ENCODE measurements around the gene TFEC. TPM values are rescaled to one million over a fixed set of nuclear protein-coding genes. Genes with fewer than 3 reads are reported as not detected.

TFEC gene
- total RNA-seq, 1 experiment from 2014 or later: 0.12 TPM

- H3K4me1 ChIP-seq (ENCODE audit: control insufficient read depth in 1 of 2, insufficient read depth in 2 of 2, low read length in 2 of 2): no peaks in the 10 kb centered on the region
- no peaks in the 10 kb centered on the region for H4K20me1 ChIP-seq (ENCODE audit: insufficient read depth)
- no peaks in the 10 kb centered on the region for H3K36me3 ChIP-seq (ENCODE audit: control insufficient read depth in 1 of 2, insufficient read depth in 2 of 2, low read length in 2 of 2)
- ATAC-seq: no peak
- H2AFZ ChIP-seq (ENCODE audit: low read depth, low read length, poor library complexity, severe bottlenecking): no peak overlapping the region
- H3K9ac ChIP-seq (ENCODE audit: low read length): no peak overlapping the region
- no peak overlapping the region for H3K27ac ChIP-seq (ENCODE audit: low read depth, low read length)
- intact Hi-C loops (cut with micrococcal nuclease): no loop called here
- ChIA-PET POLR2A (no interaction called here), CTCF (no interaction called here), RAD21 (ENCODE audit: low non-redundant PET in 1 of 2, low total read pairs in 2 of 2, uncharacterized antibody in 2 of 2, unreplicated experiment in 2 of 2) (no interaction called here)
- no peaks in the 10 kb centered on the region for H3K9me3 ChIP-seq (ENCODE audit: control insufficient read depth in 1 of 2, insufficient read depth in 1 of 2, low read depth in 1 of 2, low read length in 2 of 2)
- no peak for DNase-seq (ENCODE audit: low read depth, low spot score)
- TF ChIP-seq ZFX (IDR thresholded peaks at IDR 0.05) (no peak), ZBTB33 (IDR thresholded peaks at IDR 0.05; ENCODE audit: extremely low read depth, insufficient replicate concordance, low read length) (no peak), MAX (IDR thresholded peaks at IDR 0.05) (no peak), YY1 (IDR thresholded peaks at IDR 0.05; ENCODE audit: extremely low read depth, insufficient replicate concordance, low read depth, low read length) (no peak), SP1 (IDR thresholded peaks at IDR 0.05; ENCODE audit: low read depth) (no peak), FOSL1 (IDR thresholded peaks at IDR 0.05; ENCODE audit: low read depth) (no peak), SRF (IDR thresholded peaks at IDR 0.05; ENCODE audit: low read depth) (no peak), ELF1 (IDR thresholded peaks at IDR 0.05; ENCODE audit: borderline replicate concordance, low read depth) (no peak)
- H3K9me2 ChIP-seq (ENCODE audit: insufficient read depth): no peaks in the 10 kb centered on the region
- no TSS peak for BruUV-seq (replicated peaks)
- no peak overlapping the region for H3K4me2 ChIP-seq (ENCODE audit: low read length)
- H3K79me2 ChIP-seq (ENCODE audit: insufficient read depth, low read length): no peaks in the 10 kb centered on the region
- no peak overlapping the region for H3K4me3 ChIP-seq (replicated peaks in 1 of 2; ENCODE audit: low read depth in 1 of 2, low read length in 2 of 2)
- H3K27me3 ChIP-seq (ENCODE audit: insufficient read depth, low read length): no peaks in the 10 kb centered on the region
Measured at GRCh38 chr7:115940460-115941060, 90.0 kb downstream of the TFEC start.

- Histone ChIP-seq H2AFZ (ENCODE audit: low read depth, low read length, poor library complexity, severe bottlenecking) (no peak overlapping the region), H3K9me2 (ENCODE audit: insufficient read depth) (no peaks in the 10 kb centered on the region), H3K9ac (ENCODE audit: low read length) (no peak overlapping the region), H3K4me3 (replicated peaks in 1 of 2; ENCODE audit: low read depth in 1 of 2, low read length in 2 of 2) (no peak overlapping the region), H4K20me1 (ENCODE audit: insufficient read depth) (no peaks in the 10 kb centered on the region), H3K9me3 (ENCODE audit: control insufficient read depth in 1 of 2, insufficient read depth in 1 of 2, low read depth in 1 of 2, low read length in 2 of 2) (no peaks in the 10 kb centered on the region), H3K27ac (ENCODE audit: low read depth, low read length) (no peak overlapping the region), H3K79me2 (ENCODE audit: insufficient read depth, low read length) (no peaks in the 10 kb centered on the region), H3K4me2 (ENCODE audit: low read length) (no peak overlapping the region), H3K27me3 (ENCODE audit: insufficient read depth, low read length) (no peaks in the 10 kb centered on the region), H3K4me1 (ENCODE audit: control insufficient read depth in 1 of 2, insufficient read depth in 2 of 2, low read length in 2 of 2) (no peaks in the 10 kb centered on the region), H3K36me3 (ENCODE audit: control insufficient read depth in 1 of 2, insufficient read depth in 2 of 2, low read length in 2 of 2) (no peaks in the 10 kb centered on the region)
- BruUV-seq (replicated peaks): no TSS peak
- DNase-seq (ENCODE audit: low read depth, low spot score) (no peak), ATAC-seq (no peak)
- ChIA-PET CTCF (no interaction called here), RAD21 (ENCODE audit: low non-redundant PET in 1 of 2, low total read pairs in 2 of 2, uncharacterized antibody in 2 of 2, unreplicated experiment in 2 of 2) (no interaction called here), POLR2A (no interaction called here)
- intact Hi-C loops (cut with micrococcal nuclease): no loop called here
- no peak for TF ChIP-seq ZBTB33 (IDR thresholded peaks at IDR 0.05; ENCODE audit: extremely low read depth, insufficient replicate concordance, low read length)
- no peak for TF ChIP-seq YY1 (IDR thresholded peaks at IDR 0.05; ENCODE audit: extremely low read depth, insufficient replicate concordance, low read depth, low read length)
- no peak for TF ChIP-seq SRF (IDR thresholded peaks at IDR 0.05; ENCODE audit: low read depth)
- TF ChIP-seq MAX (IDR thresholded peaks at IDR 0.05): no peak
- no peak for TF ChIP-seq ATF3 (IDR thresholded peaks at IDR 0.05)
- TF ChIP-seq POLR2A (IDR thresholded peaks at IDR 0.05; ENCODE audit: borderline replicate concordance, extremely low read depth, insufficient read depth, insufficient read length): no peak
- no peak for TF ChIP-seq EZH2 (IDR thresholded peaks at IDR 0.05)
- no peak for TF ChIP-seq TCF7L2 (IDR thresholded peaks at IDR 0.05; ENCODE audit: borderline replicate concordance, extremely low read depth, insufficient read depth, insufficient read length)
- no peak for TF ChIP-seq ELF1 (IDR thresholded peaks at IDR 0.05; ENCODE audit: borderline replicate concordance, low read depth)
Measured at GRCh38 chr7:115937960-115938359, 92.6 kb downstream of the TFEC start.

All from HCT116 (cell line).